Lower lobe of right lung (tissue), 2 donors: Measurements from ENCODE around the gene HMCN2. TPM values are rescaled to one million over a fixed set of nuclear protein-coding genes. Genes with fewer than 3 reads are reported as not detected.

ENCODE experiments used
- ATAC-seq, 2 donors: fragments of 200-7000 bp; cut with Tn5 transposase; one replicate each; pipeline ENCODE4 v1.9.1; 2020 to 2022; ENCODE audit warnings: mild to moderate bottlenecking in 2 of 2, moderate library complexity in 2 of 2
- DNase-seq: peaks from one replicate; pipeline ENCODE4 v3.0.0-alpha.2; 2020
- H3K27ac ChIP-seq: fragments of 200-600 bp; one replicate; pipeline ENCODE4 v1.8.0; 2022
- H3K27me3 ChIP-seq: fragments of 200-600 bp; one replicate; pipeline ENCODE4 v1.8.0; 2022; ENCODE audit warnings: low read depth
- H3K36me3 ChIP-seq: fragments of 200-600 bp; one replicate; pipeline ENCODE4 v1.8.0; 2022; ENCODE audit warnings: mild to moderate bottlenecking
- H3K4me1 ChIP-seq: fragments of 200-600 bp; one replicate; pipeline ENCODE4 v1.8.0; 2022
- H3K4me3 ChIP-seq: fragments of 200-600 bp; one replicate; pipeline ENCODE4 v1.8.0; 2022; ENCODE audit warnings: mild to moderate bottlenecking
- H3K9me3 ChIP-seq: fragments of 200-600 bp; one replicate; pipeline ENCODE4 v1.8.0; 2022
- CTCF ChIP-seq: fragments of 200-600 bp; IDR thresholded peaks from one replicate; pipeline ENCODE4 v1.8.0; 2022; ENCODE audit warnings: antibody characterized with exemption, mild to moderate bottlenecking
- intact Hi-C: fragments of 100-400 bp; cut with DNase I; formaldehyde crosslinking; loops from one replicate; pipeline ENCODE4 v1.11.0; 2022
- total RNA-seq: library from RNA; stranded (reverse); fragmentation: NEBNext Ultra II Directional; extraction: Animal tissue kit (Norgen Biotek cat#: 25700); gene quantifications from one replicate; pipeline ENCODE4 v1.2.1, GENCODE V29; 2021
- donor health status: DM: no; HTN: yes; CAD: no; lungs with severe emphysema.

HMCN2 gene
- total RNA-seq, 1 donor from 2014 or later = 4.7 TPM

DNA sequence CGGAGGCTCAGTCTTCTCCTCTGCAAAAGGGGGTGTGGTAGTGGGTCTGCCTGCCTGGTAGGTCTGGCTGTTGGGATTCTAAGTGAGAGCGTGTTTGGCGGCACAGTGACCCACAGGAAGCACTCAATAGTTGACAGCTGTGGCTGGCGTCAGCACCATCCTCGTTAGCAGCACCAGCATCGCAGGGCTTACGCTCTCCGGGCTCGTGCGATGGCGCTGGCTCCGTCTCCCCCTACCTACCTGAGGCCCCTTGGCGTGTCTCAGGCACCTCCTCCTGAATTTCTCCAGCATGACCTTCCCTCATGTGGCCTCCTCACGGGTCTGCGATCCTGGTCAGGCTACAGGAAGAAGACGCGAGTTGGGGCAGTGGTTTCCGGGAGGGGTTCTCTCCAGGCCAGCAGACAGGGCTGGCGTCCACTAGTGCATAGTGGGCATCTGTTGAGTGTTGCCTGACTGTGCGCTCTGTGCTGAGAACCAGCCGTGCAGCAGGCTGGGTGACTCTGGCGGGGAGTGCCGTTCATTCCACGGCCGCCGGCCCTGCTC lies 66.9 kb downstream of the HMCN2 start:
- no peak for DNase-seq
- Histone ChIP-seq H3K27me3 (peaks cover 20% of the 10 kb centered on the region), H3K4me1 (peaks cover 13% of the 10 kb centered on the region), H3K9me3 (no peaks in the 10 kb centered on the region), H3K27ac (peak overlapping the region; percentile 41), H3K4me3 (no peak overlapping the region), H3K36me3 (no peaks in the 10 kb centered on the region)
- intact Hi-C loops = no loop called here
- TF ChIP-seq CTCF = no peak
- ATAC-seq = no peak

GRCh38 chr9:130333041-130333711 lies 67.6 kb downstream of the HMCN2 start:
- peaks cover 13% of the 10 kb centered on the region for H3K27me3 ChIP-seq
- DNase-seq (no peak), ATAC-seq (peak in 1 of 2 donors; percentile 26)
- no peak overlapping the region for H3K27ac ChIP-seq
- no peaks in the 10 kb centered on the region for H3K9me3 ChIP-seq
- H3K4me1 ChIP-seq = peaks cover 8% of the 10 kb centered on the region
- no peak overlapping the region for H3K4me3 ChIP-seq
- TF ChIP-seq CTCF = no peak
- intact Hi-C loops = no loop called here
- H3K36me3 ChIP-seq = no peaks in the 10 kb centered on the region

- ATAC-seq (no peak), DNase-seq (no peak)
- Histone ChIP-seq H3K27ac (no peak overlapping the region), H3K9me3 (no peaks in the 10 kb centered on the region), H3K4me3 (no peak overlapping the region), H3K27me3 (peaks cover 8% of the 10 kb centered on the region), H3K4me1 (peaks cover 7% of the 10 kb centered on the region), H3K36me3 (no peaks in the 10 kb centered on the region)
- TF ChIP-seq CTCF = no peak
- intact Hi-C loops = no loop called here
Measured at GRCh38 chr9:130333712-130334062, 68.1 kb downstream of the HMCN2 start.

DNA sequence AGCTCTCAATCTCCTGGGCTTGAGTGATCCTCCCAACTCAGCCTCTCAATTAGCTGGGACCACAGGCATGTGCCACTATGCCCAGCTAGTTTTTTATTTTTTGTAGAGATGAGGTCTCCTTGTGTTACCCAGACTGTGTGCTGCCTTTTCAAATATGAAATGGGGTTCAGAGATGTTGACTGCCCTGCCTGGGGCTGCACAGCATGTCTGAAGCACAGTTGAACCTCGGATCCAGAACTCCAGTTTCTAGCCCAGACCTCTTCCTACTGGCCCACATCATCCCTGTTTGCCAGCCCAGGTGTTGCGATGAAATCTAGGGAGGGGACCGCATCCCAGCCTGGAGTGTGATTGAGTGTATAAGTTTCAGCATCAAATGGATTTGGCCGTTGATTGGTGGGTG lies 69.4 kb downstream of the HMCN2 start:
- Histone ChIP-seq H3K27me3 (peaks cover 6% of the 10 kb centered on the region), H3K9me3 (no peaks in the 10 kb centered on the region), H3K4me3 (no peak overlapping the region), H3K27ac (no peak overlapping the region), H3K36me3 (no peaks in the 10 kb centered on the region), H3K4me1 (no peaks in the 10 kb centered on the region)
- TF ChIP-seq CTCF = no peak
- intact Hi-C loops = no loop called here
- ATAC-seq = no peak
- DNase-seq = no peak

GRCh38 chr9:130336027-130336610 lies 70.6 kb downstream of the HMCN2 start:
- H3K4me1 ChIP-seq = no peaks in the 10 kb centered on the region
- intact Hi-C loops = no loop called here
- no peak for ATAC-seq

More at GRCh38 chr9:130336027-130336610, 70.6 kb downstream of the HMCN2 start:
- H3K36me3 ChIP-seq = no peaks in the 10 kb centered on the region
- no peak for TF ChIP-seq CTCF
- no peak overlapping the region for H3K27ac ChIP-seq
- H3K9me3 ChIP-seq = no peaks in the 10 kb centered on the region
- peaks cover 6% of the 10 kb centered on the region for H3K27me3 ChIP-seq
- no peak for DNase-seq
- no peak overlapping the region for H3K4me3 ChIP-seq
